Stimulated activated CD4-positive, alpha-beta T cell treated with anti-CD3 and anti-CD28 coated beads, Interleukin-1b, Interleukin-23, amount 100 ng/mL, for 24 hours (primary cell): ENCODE data around the gene PHC3.

Experiments used
- DNase-seq, 4 experiments: peaks; one replicate each; pipeline ENCODE4 v3.0.0-alpha.2; 2020; ENCODE audit warnings: low read depth in 4 of 4, low spot score in 1 of 4

PHC3 gene

DNA sequence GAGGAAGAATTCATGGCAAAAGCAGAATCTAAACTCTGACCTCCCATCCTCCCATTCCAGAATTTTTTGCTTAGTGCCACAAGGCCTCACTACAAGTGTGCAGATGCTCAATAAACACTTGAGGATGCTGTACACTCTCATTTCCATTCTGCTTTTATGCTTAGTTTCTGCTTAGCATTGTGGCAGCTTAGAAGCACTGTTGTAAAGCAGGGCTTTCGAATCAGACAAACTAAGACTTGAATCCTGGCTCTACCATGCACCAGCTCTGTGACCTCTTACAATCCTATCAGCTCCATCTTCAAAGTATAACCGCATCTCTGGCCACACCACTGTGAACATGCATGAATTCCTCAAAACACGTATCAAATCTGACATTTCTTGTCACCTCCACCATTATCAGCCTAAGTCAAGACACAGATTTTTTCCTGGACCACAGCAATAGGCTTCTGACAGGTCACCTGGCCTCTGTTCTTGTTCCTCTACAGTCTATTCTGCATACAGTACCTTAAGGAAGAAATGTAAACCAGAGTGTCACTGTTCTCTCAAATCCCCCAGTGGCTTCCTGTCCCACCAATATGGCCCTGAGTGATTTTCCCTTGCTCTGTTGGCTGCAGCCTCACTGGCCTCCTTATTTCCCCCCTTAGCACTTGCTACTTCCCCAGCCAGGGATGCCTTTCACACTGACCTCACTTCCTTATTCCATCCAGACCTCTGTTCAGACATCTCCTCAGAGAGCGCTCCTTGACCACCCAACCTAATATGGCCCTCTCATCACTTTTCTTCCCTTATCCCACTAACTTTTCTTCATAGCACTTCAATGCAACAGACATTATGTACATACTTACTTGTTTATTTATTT lies 8.1 kb upstream of the PHC3 start:
- DNase-seq: no peak

DNA sequence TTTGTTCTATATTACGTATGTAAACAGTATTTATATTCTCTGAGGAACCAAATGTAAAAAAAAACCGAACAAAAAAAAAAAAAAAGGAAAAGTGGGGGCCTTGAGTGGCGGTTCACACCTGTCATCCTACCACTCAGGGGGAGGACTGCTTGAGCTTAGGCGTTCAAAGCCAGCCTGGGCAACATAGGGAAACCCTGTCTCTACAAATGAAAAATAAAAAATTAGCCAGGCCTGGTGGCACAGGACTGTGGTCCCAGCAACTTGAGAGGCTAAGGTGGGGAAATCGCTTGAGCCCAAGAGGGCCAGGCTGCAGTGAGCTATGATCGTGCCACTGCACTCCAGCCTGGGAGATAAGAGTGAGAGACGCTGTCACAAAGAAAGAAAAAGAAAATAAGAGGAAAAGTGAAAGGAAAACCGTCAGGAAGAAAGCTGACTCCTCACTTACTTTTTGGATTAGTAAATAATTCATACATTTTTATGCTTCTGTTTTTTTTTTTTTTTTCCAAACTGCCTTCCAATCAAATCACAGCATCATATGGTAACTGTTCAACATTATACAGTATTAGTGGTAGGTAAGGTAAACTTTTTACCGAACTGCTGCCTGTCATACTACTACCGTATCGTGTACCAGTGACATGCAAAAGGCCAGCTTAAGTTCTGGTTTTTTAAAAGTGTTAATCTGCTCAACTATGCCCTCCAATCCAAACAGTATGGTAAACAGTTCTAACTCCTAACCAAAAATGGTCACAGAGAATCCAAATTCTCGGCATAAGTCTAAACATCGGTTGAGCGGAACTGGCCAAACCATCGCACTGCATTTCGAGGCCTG lies 1.2 kb downstream of the PHC3 start:
- no peak for DNase-seq

DNA sequence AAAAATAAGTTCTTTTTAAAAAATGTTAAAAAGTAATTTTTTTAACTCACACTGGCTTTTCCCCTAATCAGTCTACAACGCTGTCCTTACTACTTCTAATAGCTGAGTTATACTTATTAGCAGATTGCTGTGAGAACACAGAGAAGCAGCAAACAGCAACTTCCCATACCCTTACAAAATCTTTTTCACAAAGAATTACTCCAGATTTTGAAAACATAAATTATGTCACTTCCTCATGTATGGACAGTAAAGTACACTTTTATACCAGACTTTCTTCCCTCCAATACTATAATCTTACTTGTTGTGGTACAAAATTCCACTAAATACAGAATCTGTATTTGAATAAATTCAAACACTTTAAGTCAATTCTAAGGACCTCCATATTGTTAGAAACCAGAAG lies 2.1 kb downstream of the PHC3 start:
- DNase-seq: no peak

DNA sequence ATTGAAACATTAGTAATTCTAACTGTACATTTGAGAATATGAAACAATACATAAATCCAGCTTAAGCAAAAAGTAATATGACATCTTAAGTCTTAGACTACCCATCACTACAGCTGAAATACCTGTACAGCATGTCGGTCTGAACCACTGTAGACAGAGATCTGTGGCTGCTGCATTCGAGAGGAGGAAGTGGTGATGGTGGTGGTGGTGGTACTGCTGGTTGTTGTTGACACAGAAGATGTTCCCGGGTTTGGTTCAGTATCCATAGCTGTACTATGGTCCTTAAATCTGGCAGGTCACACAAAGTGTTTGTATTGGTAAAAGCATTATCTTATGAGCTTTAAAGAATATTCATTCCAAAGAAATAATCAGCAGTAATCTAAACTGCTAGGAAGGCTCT lies 2.9 kb downstream of the PHC3 start:
- DNase-seq: no peak

DNA sequence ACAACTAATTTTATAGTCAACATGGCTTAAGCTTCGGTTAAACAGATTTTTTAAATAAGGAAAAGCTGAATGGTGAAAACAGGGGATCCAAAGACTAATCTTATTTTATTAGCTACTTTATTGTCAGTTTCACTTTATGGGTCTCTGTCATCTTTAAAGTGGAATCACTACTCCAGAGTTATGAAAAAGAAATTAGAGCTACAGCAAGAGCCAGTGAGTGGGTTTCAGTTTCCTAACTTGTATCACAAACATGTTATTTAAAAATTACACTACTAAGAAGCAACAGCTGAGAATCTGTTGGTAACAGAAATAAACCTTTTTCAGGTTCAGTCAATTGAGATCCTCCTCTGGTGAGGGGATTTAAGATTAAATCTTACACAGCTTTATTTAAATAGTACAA lies 10.0 kb downstream of the PHC3 start:
- no peak for DNase-seq

DNA sequence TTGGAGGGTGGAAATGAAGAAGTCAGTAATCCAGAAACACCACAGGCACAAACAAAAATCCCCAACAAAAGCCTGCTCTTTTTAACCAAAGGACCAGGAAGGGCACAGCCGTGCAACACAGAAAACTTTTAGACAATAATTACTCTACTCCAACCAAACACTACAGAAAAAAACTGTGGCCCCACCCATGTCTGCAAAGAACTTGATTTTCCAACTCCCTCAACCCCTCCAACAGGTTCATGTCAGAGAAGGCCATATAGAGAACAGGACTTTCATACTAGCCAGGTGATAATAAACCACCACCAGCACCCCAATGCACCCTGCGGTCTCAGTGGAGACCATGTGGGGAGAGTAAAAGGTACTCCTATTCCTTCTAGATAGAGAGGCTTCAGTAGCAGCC lies 16.8 kb downstream of the PHC3 start:
- DNase-seq: no peak

DNA sequence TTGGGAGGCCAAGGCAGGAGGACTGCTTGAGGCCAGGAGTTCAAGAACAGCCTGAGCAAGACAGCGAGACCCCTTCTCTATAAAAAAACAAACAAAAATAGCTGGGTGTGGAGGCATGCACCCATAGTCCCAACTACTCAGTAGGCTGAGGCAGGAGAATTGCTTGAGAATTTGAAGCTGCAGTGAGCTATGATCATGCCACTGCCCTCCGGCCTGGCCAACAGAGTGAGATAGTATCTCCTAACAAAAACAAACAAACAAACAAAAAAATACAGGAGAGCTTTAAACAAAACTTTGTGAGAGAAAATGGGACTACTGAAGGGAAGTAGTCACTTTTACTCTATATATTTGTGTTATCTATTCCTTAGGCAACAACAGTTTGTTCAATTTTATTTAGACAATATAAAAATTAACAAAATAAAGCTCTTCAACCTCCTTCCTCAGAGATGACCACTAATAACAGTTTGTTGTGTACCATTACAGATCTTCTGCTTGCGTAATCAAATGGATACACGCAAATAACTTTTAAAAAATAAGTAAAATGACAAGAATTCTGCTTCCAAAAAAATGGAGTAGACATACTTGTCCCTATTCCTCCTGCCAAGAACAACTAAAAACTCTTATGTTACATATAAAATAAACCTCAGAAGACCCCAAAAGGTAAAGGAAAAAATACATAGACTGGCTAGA lies 17.4 kb downstream of the PHC3 start:
- DNase-seq: no peak

DNA sequence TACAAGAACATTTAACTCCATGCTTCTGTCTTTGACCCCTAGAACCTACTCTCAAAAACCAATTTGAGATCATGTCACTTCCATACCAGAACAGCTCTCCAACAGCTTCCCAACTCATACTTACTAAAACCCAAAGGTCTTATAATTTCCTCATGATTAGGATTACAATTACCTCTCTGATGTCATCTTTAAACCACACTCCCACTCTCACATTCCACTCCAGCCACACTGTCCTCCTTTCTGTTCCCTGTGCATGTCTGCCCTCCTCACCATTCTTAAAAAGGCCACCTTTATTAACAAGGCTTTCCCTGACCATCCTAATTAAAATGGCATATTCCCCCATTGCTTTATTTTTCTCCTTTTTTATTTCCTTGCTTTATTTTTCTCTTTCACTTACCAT lies 18.9 kb downstream of the PHC3 start:
- DNase-seq: no peak

DNA sequence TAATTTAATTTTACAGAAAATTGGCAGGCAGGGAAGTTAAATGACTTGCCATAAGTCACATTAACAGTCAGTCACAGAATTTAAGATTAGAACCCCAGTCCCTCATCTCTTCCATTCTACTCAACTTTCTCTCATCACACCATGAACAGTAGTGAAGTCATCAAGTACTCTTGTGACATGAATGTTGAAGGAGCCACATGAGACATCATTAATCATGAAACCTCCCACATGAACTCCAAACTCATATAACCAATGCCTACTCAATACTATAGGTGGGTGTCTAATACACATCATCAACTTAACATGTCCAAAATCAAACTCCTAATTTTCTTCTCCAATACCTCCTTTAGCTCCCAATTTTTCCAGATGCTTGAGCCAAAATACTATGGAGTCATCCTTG lies 19.5 kb downstream of the PHC3 start:
- no peak for DNase-seq

DNA sequence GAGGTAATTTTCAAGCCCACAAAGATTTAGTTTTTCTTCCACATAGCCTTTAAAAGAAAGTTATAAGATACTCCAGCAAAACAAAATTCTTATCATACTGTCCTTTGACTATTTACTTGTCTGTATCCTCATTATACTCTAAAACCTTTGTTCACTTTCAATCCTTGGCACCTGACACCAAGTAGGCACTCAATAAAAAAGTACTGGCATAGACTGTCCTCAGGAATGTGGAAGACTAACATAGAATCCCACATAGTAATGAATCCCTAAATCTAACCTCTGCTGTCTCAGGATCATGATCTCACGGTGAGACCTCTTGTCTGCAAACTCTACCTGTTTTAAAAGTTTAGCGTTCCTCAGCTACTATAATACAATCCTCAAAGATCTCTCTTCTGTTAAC lies 21.6 kb downstream of the PHC3 start:
- DNase-seq: no peak

DNA sequence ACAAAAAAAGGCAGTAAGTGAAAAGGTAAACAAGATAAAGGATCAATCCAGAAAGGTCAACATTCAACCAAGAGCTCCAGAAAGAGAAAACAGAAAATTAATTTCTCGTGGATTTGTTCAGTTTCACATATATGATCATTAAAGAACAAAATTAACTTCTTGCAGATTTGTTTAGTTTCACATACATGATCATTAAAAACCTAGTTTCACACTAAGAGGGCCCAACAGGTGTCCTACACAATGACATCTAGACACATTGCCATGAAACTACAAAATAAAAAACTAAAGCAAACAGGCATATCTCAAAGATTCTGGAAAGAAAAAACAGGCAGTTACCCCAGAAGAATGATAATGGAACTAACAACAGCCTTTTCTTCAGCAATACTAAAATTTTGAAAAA lies 22.1 kb downstream of the PHC3 start:
- no peak for DNase-seq

DNA sequence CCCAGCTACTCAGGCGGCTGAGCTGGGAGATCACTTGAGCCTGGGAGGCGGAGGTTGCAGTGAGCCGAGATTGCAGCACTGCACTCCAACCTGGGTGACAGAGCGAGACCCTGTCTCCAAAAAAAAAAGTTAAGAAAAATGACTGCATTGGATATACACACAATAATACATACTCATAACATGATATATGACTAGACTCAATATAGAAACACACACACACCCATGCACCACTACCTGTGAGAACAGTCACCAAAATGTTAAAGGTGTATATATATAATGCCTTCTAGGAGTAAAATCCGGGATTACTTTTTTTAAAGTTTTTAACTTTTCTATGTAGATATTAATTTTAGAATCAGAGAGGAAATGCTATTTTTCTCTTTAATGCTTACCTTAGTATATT lies 25.9 kb downstream of the PHC3 start:
- no peak for DNase-seq

DNA sequence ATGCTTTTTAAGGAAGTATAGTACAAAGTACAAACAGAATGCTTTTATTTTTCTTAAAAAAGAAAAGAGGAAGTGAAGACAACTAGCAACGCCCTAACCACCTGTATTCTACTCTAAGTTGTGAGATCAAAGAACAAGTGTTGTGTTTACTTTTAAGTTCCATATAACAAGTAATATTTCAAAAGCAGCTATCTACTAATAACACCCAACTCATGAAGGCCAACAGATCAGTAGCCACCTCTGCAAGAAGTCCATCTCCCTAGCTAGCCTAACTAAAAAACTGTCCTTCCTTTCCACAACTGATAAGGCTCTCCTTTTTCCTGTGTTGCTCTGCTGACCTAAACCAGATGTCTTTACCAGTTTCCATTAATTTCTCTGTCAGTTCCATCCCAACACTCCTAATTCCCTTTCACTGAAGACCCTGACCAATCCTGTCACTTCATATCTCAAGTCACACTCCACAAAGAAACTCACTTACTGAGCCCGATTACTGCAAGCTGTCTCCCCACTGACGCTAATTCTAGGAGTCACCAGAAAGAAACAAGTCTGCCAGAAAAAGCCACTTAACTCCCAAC lies 26.9 kb downstream of the PHC3 start:
- no peak for DNase-seq

DNA sequence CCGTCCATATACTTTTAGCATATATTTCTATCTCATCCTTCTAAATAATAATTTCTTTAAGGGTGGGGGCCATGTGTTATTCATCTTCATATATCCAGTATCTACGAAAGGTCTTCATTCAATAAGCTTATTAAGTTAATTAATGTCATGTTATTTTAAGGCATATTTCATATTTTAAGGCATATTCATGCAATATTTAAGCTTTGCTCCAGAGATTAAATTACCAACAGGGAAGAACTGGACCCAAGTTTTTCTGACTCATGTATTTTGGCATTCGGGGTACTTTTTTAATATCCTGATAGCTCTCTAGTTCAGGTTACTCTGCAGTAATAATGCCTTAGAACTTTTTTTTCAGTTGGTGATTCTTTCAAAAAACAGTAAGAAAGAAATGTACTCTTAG lies 27.4 kb downstream of the PHC3 start:
- no peak for DNase-seq

DNA sequence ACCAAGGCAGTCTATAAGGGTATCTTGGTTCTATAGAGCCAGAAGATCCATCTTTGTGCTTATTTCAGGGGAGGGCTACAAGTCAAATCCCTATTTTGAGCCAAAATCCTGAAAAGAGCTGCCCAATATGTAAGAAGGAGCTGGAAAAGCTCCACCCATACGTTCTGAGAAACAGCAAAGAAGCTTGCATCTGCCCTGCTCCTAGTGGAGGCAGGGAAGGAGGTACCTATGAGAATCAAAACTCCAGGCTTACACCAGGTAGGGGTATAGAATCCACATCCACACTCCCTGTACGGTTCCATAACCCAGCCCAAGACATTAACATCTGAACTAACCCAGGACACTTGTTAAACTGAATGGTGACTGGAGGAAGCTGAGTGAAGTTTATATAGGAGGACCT lies 30.0 kb downstream of the PHC3 start:
- no peak for DNase-seq

DNA sequence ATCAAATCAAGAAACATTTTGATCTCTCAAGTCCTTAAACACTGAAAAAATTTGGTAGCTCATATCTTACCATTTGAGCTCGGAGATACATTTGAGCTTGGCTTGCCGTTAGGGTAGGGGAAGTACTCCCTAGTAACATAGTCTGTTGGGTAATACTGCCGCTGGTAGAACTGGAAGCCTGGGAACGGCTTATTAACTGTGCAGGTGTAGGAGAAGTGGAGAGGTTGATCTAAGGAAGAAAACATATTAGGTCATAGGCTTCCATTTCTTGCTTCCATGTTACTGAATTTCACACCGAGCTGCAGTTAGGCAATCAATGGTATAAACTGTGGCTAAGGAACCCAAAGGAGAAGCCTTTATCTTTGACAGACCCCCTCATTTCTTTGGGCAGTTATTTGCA lies 32.5 kb downstream of the PHC3 start:
- DNase-seq: no peak

DNA sequence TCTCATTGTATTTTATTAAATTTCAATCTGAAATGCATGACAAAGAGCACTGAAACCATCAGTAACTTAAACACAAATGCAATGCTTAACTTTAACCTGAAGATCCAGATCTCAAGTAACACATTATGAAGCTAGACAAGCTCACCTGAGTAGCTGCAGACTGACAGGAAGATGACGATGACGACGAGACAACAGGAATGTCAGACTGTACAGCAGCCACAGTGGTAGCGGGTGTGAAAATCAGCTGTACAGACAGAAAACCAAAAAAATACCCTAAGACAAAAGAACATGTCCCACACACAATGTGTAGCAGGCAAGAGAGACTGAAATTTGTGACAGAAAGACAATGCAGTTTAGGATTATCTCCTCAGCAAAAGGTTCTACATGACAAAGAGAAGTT lies 36.3 kb downstream of the PHC3 start:
- no peak for DNase-seq

DNA sequence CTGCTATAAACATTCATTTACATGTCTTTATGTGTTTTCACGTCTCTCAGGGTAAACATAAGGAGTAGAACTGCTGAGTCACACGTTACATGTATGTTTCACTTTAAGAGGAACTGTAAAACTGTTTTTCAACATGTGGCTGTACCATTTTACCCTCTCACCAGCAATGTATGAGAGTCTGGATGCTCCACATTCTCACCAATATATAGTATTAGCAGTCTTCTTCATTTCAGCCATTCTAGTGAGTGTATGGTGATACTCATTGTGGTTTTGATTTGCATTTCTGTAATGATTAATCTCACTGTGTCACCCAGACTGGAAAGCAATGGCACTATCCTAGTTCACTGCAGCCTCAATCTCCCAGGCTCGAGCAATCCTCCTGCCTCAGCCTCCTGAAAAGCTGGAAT lies 37.1 kb downstream of the PHC3 start:
- DNase-seq: no peak

DNA sequence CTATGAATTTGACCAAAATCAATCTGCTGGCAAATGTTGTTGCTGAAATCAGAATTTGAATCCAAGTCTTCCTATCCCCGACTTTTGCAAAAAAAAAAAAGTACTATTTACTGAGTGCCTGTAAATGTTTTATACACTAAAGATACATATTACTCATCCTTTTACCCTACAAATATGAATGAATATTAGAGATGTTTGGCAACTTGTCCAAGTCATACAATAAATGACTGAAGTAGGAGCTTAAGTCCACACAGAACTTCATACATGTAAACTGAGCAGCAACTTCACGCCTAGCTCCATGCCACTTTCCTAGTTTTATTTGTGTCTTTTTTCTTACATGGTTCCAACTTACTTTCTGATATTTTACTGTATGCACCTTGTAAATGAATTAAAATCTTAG lies 39.2 kb downstream of the PHC3 start:
- DNase-seq: no peak

DNA sequence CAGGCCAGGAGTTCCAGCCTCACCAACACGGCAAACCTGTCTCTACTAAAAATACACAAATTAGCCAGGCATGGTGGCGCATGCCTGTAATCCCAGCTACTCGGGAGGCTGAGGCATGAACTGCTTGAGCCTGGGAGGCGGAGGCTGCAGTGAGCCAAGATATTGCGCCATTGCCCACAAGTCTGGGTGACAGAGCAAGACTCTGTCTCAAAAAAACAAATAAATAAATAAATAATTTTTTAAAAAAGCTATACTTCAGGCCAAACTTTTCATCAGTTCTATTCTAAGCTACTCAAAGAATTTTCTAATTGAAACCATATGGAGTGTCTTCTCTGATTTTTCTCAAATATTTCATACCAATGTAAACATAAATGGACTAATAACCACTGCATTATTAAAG lies 43.5 kb downstream of the PHC3 start:
- DNase-seq: no peak

DNA sequence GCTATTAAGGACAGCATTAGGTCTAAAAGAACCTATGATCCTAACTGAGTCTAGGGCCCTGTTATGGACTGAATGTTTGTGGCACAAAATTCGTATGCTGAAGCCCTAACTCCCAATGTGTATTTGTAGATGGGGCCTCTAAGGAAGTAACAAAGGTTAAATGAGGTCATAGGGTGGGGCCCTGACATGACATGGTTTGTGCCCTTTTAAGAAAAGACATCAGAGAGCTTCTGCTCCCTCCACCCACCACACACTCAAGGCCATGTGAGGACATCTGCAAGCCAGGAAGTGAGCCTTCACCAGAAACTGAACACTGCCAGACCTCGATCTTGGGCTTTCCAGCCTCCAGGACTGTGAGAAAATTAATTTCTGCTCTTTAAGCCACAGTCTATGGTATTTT lies 49.2 kb downstream of the PHC3 start:
- DNase-seq: no peak

DNA sequence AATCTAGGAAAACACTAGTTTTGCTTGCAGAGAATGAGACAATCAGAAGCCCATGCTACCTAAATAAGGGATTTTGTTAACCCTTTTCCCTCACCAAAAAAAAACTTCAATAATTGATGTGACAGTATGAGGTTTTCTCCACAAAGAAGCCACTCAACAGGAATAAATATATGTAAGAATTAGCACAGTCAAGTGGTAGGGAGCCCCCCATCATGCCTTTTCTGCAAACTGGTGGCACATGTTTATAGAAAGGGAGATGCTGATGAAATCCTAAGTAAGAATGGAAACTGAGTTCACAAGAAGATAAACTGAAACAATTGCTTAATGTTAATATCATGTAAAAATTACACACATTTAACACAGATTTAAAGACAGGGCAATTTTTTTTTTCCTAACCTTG lies 51.0 kb downstream of the PHC3 start:
- DNase-seq: no peak
